GM18502 (cell line): ENCODE data around the gene AKAP8.
"Not testable (repeated sequence)": the region's sequence is repeated elsewhere in the genome, so short reads cannot be mapped to it uniquely, and the experiment has no call there.

Experiments
- ATAC-seq: cut with Tn5 transposase; IDR thresholded peaks from one replicate; pipeline ENCODE4 v1.9.1; 2021; ENCODE audit warnings: mild to moderate bottlenecking; ENCODE audit not compliant: unreplicated experiment, poor library complexity

The AKAP8 gene

DNA sequence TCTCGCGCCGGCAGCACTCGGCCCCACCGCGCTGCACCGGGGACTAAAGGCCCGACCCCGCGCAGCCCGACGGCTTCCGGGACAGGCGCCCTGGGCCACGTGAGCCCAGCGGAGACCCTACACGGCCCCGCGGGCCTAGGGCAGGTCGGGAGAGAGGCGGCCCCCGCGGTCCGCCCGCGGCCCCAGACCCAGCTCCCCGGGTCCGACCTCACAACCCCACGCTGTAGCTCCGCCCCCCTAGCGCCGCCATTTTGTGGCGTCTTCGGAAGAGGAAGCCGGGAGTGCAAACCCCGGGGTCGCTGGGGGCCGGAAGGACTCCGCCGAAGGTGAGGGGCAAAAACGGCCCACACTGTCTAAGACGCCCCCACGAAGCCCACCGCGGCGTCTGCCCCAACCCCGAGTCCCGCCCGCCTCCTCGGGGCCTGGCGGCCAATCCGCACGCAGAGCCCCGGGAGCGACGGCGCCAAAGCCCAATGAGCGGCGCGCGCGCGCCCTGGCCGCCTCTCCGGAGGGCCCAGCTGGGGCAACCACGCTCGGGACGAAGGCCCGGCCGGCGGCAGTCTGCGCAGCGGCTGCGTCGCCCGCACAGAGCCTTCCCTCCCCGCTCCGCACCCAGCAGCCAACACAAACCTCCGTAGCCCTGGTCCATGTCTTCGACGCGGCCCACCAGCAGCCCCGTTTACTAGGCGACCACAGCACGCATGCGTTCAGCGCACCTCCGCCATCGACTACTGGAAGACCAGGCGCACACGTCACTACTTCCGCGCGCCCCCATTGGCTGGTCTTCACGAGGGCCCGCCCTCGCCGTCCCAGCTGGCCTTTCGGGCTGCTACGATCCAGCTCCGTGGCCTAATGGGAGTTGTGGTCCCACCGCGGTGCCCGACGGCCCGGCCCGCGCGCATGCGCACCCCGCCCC is at the start of gene AKAP8:
Gene AKAP8, minus strand, starts transcription at position 705 of the 916 bp plus-strand sequence. Its CDS starts 56 bp downstream, at position 649.
- peak; percentile 78 for ATAC-seq

DNA sequence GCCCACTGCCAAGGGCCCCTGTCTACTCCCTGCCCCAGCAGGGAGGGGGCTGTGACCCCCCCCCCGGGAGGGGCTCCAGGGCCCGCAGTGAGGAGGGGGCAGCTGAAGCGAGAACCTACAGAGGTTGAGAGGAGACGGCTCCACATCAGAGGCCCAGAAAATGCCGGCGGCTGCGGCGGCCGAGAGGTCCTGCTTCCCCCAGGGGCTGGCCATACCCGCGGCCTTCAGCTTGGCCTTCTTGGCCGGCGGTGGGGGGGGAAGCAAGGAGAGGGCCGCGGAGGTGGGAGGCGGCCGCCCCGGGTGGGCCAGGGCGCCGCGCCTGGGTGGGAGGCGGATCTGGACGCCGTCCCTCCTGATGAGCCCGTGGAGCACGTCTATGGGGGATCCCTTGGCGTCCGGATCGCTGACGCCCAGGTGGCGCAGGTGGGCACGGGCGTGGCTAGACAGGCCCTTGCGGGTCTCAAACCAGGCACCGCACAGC is 48.4 kb upstream of the AKAP8 start:
- no peak for ATAC-seq

DNA sequence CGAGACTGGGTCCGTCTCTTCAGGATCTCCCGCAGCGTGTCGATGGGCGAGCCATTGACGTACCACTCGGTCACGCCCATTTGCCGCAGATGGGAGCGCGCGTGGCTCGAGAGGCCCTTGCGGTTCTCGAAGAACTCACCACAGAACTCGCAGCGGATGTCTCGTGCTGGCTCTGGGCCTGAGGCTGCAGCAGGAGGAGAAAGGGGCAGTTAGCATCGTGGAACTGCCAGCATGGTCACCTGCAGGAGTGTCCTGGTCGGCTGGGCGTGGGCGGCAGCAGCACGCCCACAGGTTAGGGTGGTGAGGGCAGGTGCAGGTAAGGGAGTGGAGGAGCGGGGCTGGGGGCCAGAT is 47.7 kb upstream of the AKAP8 start:
- ATAC-seq, result no peak

DNA sequence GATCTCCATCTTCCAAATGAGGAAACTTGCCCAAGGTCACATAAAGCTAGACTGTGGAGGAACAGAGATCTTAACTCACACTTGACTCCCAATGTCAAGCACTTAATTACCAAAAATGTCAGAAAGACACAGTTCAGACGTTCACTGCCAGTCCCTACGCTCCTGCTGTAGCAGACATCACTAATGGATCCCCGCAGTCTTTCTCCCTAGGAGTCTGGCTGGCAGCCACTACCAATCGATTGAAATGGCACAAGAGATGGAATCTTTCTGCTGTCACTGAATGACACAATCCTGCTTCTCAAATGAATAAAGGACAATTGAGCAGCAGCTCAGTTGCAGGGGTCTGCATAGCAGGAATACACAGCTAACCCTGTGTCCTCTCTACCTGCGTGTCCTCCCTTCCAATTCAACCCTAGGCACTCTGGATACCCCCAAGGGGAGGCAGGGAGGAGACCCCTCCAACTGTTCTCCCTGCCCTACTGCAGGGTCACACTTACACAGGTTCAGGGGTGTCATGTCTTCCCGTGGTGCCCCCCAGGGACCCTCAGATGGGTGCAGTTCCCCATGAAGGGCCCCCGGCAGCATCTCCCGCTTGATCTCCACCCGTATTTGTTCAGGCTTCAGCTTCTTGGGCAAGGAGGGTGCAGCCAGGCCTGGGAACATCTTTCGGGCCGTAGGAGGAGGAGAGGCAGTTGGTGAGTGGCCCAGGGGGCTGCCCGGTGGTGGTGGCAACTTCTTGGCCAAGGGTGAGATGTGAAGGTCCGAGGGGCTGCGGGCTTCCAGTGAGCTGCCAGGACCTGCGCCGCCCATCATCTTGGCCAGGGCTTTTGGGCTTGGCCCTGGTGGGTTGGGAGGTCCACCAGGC is 47.1 kb upstream of the AKAP8 start:
- no peak for ATAC-seq

DNA sequence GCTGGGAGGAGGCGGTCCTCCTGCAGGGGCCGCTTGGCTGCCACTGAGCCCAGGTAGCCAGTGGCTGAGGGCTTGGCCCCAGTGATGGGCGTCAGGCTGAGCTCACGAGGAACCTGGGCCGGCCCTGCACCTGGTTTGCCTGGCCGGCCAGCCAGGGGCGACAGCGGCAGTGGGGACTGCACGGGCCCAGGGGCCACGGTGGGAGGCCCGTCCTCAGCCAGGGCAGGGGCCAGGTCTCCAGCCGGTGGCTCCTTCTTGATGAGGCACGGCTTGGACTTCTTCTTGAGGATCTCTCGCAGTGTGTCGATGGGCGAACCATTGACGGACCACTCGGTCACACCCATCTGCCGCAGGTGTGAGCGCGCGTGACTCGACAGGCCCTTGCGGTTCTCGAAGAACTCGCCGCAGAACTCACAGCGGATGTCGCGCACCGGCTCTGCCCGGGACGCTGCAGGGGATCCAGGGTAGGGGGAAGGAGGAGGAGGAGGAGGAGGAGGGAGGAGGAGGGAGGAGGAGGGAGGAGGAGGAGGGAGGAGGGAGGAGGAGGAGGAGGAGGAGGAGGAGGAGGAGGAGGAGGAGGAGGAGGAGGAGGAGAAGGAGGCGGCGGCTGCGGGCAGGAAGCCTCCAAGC is 45.8 kb upstream of the AKAP8 start:
- no peak for ATAC-seq

DNA sequence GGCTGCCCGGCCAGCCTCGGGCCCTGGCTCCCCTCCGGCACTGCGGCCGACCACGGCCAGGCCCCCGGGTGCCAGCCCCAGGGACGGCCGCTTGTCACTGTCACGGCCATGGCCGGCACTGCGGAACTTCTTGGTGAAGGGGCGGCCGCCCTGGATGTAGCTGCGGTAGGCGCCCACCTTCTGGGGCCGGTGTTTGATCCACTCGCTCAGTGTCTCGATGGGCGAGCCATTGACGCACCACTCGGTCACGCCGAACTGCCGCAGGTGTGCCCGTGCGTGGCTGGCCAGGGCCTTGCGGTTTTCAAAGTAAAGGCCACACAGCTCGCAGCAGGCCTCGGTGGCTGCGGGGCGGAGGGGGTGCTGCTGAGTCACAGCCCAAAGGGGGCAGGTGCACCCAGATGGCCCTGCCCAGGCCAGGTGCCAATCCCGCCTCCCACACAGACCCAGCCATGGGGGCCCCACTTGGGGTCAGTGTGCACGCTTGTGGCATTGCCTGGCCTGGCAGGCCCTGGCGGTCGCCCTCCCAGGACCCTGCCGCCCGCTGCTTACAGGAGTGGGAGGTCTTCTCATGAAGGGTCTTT is 45.2 kb upstream of the AKAP8 start:
- ATAC-seq, result no peak

DNA sequence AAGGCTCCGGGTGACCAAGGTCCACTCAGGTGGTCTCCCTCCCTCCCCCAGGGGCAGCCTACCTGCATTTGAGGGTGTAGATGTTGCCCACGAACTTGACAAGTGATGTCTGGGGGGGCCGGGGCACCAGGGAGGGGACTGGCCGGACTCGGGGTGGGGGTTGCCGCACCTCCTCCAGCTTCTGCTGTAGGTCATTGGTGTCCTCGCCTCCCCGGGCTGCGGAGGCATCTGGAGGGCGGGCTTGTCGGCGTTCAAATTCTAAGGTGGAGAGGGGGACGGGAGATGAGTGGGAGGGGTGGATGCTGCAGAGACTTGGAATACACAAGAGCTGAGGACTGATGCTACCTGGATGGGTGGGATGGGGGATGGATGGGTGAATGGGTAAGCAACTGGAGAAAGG is 44.5 kb upstream of the AKAP8 start:
- no peak for ATAC-seq

DNA sequence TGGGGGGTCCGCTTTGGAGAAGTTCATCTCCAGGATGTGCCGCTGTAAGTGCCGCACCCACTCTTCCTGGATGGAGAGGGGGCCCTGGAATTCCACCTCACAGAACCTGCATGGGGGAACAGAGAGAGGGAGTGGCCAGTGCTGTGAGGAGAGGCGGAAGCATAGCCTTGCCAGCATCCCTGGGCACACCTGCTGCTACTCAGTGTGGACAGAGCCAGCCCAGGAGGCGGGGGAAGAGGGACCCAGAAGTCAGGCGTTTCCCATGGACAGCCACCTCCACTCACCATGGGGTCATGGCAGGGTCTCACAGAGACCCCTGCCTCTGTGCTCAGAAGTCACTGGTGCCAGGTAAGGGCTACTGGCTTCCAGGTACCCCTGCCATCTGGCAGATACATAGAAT is 43.5 kb upstream of the AKAP8 start:
- no peak for ATAC-seq

DNA sequence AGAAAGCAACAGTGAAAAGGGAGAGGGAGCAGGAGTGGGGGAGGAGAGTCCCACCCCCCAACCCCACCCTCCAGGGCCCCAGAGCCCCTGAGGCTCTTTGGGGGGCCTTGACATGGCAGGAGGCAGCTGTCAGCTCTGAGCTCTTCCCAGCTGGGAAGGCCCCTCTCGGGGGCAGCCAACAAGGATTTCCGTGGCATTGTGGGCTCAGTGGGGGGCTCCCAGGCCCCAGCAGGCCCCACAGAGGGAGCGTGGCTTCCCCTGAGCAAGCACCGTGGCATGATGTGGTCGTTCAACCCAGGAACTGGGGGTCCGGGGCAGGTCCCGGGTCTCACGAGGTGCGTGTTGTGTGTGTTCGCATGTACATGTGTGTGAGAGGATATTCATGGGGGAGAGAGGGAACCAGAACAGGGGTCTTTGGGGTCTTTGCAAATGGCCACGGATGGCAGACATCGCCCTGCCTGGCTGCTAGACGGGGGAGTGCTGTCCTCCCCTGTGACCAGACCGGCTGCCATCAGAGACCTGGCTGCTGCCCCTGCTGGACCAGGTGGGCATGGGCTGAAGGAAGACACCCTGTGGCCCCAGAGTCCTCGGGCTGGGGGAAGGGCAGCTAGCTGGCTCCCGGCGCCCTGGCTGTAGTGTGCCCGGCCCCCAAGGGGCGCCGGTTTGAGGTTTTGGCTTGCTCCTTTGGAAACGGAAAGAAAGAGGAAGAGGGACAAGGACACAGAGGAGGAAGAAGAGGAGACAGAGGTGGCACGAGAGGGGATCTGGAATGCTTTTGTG is 42.9 kb upstream of the AKAP8 start:
- ATAC-seq, result no peak

DNA sequence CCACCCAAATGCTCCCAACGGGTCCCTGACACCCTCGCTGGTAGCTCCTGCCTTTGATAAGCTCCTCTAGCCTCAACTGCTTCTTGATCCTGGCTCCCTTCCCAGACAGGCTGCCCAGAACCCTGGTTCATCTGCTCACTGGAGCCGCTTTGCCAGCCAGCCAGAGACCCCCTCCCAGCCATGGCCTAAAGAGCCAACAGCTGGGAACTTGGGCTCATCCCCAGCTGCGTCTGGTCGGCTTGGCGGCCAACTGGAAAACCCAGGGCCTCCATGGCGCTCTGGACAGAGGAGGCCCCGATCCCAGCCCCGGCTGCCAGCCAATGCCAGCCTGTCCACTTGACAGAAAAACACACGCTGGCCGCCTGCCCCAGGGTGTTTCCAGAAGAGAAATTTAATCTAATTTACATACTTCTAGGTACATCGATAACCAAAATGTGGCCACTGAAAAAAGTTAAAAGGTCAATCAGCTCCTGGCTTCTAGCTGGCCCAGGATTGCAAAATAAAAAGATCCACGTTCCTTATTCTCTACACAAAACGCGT is 42.2 kb upstream of the AKAP8 start:
- no peak for ATAC-seq

DNA sequence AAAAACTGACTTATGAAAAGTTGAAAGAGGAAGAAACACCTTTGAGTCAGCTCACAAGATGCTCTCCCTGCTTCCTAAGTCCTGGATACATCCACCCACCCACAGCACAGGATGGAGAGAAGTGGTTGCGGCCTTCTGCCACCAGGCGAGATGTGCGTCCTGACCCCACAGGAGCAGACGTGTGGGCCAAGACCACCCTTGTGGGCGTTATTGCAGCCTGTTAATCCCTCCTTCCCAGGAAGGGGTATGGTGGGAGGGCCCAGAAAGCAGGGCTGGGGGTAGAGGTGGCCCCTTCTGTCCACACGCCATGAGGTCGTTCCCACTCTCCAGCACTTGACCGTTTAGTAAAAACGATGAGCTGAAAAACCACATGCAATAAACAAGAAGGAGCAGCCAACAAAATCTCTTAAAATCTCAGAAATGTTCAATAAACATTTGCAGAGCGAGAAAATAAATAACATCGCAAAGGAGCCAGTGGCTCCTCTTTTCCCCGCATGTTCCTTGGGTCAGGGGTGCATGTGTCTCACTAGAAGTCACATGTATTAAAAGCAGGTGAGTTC is 41.6 kb upstream of the AKAP8 start:
- no peak for ATAC-seq

DNA sequence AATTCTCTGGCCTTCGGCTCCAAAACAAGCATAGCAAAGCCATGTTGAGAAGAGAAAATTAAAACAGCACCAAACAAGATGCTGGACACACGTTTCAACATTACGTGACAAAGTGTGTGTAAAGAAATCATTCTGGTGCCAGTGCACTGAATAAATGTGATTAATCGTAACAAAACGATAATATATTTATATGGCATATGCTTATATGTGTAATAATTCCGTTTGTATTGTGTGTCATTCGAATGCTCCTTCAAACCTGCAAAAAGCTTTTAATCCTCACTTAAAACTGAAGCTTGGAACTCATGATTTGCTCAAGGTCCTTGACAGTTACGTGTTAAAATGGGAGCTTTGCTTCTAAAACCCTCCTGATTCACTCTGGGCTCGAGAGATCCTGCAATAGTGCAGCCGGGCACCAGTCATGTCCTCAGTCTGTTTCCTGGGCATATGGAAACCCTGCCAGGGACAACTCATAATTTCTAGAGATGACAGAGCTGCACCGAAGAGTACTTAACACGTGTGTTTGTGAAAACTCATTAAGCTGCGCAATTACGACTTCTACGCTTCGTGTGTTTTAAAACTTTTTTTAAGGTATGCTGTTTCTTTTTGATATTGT is 39.9 kb upstream of the AKAP8 start:
- no peak for ATAC-seq

DNA sequence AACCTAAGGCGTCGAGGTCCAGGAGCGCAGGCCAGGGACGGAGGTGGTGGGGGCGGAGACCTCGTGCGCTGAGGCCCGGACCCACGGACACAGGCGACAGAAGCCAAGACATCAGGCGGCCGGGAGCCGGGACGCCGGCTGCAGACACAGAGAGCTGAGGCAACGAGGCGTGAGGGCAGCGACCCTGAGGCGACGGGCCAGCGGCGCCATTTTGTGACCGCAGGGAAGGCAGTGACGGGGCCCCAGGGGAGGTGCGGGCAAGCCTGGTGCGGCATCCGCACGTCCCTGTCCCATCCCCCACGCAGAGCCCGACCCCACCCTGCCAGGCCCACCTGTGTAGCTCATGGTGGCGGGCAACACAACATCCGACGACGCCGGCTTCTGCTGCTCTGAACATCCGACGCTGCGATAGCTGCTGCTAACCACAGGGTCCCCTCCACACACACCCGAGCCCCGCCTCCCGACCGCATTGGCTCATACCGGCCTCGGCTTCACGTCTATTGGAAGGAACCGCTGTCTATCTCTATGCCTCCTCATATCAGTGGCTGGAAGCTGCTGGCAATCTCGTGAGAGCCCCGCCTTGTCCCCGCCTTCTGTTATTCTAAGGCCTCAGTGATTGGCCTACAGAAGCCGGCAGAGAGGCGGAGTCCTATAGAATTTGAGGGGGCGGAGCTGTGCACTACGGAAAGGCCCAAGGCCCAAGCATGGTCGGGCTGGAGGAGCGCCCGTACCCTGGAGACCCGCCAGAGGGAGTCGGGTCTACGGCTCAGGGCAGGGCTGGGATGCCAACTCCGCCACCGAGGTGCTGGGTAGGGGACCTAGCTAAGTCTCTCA is 39.2 kb upstream of the AKAP8 start, which contains the start of gene AKAP8L:
Gene AKAP8L, minus strand, starts transcription at position 410 of the 834 bp plus-strand sequence. Its CDS starts 65 bp downstream, at position 345.
- ATAC-seq, result peak; percentile 94

DNA sequence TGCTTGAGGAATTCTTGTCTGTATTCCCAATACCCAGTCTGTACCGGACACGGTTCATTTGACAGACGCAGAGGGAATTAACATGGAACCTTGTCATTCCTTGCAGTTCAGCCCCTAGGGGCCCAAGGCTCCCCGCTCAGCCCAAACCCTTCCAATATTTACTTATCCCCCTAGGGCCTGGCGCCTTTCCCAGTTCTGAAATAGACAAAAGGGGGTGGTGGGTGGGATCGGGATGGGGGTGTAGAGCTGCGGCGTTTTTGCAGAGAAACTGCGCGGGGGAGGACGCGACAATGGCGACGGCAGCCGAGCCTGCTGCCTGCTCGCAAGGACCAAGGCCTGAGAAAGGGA is 38.6 kb upstream of the AKAP8 start:
- no peak for ATAC-seq

DNA sequence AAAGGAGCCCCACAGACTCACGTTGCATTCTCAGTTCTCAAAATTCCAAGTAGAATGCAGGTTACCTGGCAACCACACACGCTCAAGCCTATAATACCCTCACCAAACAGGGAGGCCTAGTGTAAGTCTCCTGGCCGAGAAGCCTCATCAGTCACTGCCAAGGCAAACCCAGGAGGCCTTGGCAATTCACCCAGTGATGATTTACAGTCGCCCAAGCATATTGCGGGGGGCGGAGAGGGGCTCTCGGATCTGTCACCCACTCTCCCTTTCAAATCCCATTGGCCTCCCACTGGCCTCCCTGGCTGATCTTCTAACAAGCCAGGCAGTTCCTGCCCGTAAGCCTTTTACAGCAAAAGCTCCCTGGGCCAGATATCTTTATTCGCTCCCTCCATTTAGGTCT is 38.1 kb upstream of the AKAP8 start:
- ATAC-seq, result no peak

DNA sequence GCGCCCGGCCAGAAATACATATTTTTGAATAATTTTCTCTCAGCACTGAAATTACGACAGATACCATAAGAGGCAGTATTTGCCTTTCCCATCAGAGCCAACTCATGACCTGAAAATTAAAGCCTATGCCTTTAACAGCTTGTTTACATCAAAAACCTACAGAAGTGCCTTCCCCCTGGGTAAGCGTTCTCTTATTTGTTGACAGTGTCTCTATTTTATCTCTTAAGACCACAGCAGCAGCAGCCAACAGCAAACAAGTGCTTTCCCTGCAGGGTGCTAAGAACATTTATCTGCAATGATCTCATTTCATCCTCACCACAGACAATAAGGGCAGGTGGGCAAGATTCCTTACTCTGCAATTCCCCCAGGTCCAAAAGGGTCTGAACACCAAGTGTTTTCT is 33.2 kb upstream of the AKAP8 start:
- ATAC-seq, result no peak

DNA sequence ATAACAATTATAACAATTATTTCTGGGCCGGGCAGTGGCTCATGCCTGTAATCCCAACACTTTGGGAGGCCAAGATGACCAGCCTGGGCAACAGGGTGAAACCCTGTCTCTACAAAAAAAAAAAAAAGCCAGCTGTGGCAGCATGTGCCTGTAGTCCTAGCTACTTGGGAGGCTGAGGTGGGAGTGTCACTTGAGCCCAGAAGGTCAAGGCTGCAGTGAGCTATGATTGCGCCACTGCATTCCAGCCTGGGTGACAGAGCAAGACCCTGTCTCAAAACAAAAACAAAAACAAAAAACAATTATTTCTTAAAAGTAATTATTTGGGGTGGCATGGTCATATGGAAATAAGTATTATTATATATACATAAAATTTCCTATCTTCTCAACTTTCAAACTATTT is 31.8 kb upstream of the AKAP8 start:
- ATAC-seq, result not testable (repeated sequence)

DNA sequence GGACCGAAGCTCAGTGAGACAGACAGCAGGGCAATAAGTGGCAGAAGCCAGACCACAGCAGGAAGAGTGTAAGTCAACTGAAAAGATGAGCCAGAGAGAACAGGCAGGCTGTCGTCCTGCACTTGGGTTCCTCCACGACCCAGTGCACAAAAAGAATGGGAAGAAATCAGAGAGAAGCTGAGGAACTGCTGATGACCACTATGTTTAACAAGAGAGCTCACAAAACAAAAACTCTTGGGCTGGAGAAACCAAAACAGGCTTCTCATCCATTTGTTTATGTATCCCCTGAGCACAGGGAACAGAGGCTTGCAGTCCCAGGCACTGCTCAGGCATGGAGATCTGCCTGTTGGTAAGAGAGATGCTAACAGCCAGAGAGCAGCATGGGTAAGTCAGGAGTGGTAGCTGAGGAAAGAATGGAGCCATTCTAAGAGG is 25.2 kb upstream of the AKAP8 start:
- no peak for ATAC-seq
